ENCODE results near the gene CNNM3. TPM values are rescaled to one million over a fixed set of nuclear protein-coding genes. Genes with fewer than 3 reads are reported as not detected.

CNNM3 gene
- total RNA-seq, 1 experiment from 2014 or later, result 34.0 TPM

GRCh38 chr2:96825057-96825456 lies 9.0 kb downstream of the CNNM3 start:
- no peak for ATAC-seq
- H3K36me3 ChIP-seq (ENCODE audit: control insufficient read depth, insufficient read depth, low read length), result peaks cover 3% of the 10 kb centered on the region
- H3K4me1 ChIP-seq (ENCODE audit: control insufficient read depth, insufficient read depth, low read length), result peaks cover 29% of the 10 kb centered on the region
- no peak overlapping the region for H3K27ac ChIP-seq (ENCODE audit: low read length)
- in situ Hi-C loops (cut with HindIII; ENCODE audit: low pct_unique_long_range_greater_than_20kb, low sequenced_read_pairs), result no loop called here
- intact Hi-C loops (cut with micrococcal nuclease; ENCODE audit: unreplicated experiment), result no loop called here
- no peak overlapping the region for H3K4me3 ChIP-seq (ENCODE audit: low read depth in 2 of 2, low read length in 2 of 2)
- POLR2A ChIA-PET, result no interaction called here
- BruUV-seq (replicated peaks), result no TSS peak
- DNase-seq (ENCODE audit: low read depth, low spot score), result no peak
- no peaks in the 10 kb centered on the region for H3K27me3 ChIP-seq (ENCODE audit: control insufficient read depth, insufficient read depth, low read length)
- no peaks in the 10 kb centered on the region for H3K9me3 ChIP-seq (ENCODE audit: control insufficient read depth, insufficient read depth, low read depth, low read length)
- CTCF ChIA-PET, result interaction anchor here (0.7 kb wide), 1 partner anchor 105 kb away, joined by 3 read pairs; no protein-coding TSS in a partner anchor
- TF ChIP-seq CTCF (IDR thresholded peaks at IDR 0.05) (no peak), POLR2AphosphoS5 (IDR thresholded peaks at IDR 0.05; ENCODE audit: low read depth, low read length) (no peak)

- Histone ChIP-seq H3K4me1 (ENCODE audit: control insufficient read depth, insufficient read depth, low read length) (peaks cover 17% of the 10 kb centered on the region), H3K36me3 (ENCODE audit: control insufficient read depth, insufficient read depth, low read length) (peaks cover 3% of the 10 kb centered on the region), H3K9me3 (ENCODE audit: control insufficient read depth, insufficient read depth, low read depth, low read length) (no peaks in the 10 kb centered on the region), H3K4me3 (ENCODE audit: low read depth in 2 of 2, low read length in 2 of 2) (no peak overlapping the region), H3K27me3 (ENCODE audit: control insufficient read depth, insufficient read depth, low read length) (no peaks in the 10 kb centered on the region), H3K27ac (ENCODE audit: low read length) (no peak overlapping the region)
- in situ Hi-C loops (cut with HindIII; ENCODE audit: low pct_unique_long_range_greater_than_20kb, low sequenced_read_pairs), result no loop called here
- CTCF ChIA-PET, result no interaction called here
- BruUV-seq (replicated peaks), result no TSS peak
- POLR2A ChIA-PET, result no interaction called here
- TF ChIP-seq REST (IDR thresholded peaks at IDR 0.05; ENCODE audit: insufficient read depth in 1 of 2, low read depth in 2 of 2, low read length in 1 of 2) (no peak), SIN3A (IDR thresholded peaks at IDR 0.05; ENCODE audit: borderline replicate concordance, insufficient read depth, low read depth, low read length) (no peak), POLR2AphosphoS5 (IDR thresholded peaks at IDR 0.05; ENCODE audit: low read depth, low read length) (no peak), CTCF (IDR thresholded peaks at IDR 0.05) (no peak), TCF7L2 (IDR thresholded peaks at IDR 0.05; ENCODE audit: low read depth, low read length) (no peak)
- intact Hi-C loops (cut with micrococcal nuclease; ENCODE audit: unreplicated experiment), result no loop called here
- ATAC-seq (no peak), DNase-seq (ENCODE audit: low read depth, low spot score) (no peak)
Observed at GRCh38 chr2:96826546-96827278, 10.6 kb downstream of the CNNM3 start.
